Panc1 (cell line): Measurements from ENCODE around the gene UBASH3B. TPM values are rescaled to one million over a fixed set of nuclear protein-coding genes. Genes with fewer than 3 reads are reported as not detected.

Experiments used
- ATAC-seq: fragments of 200-7000 bp; cut with Tn5 transposase; 2 replicates; pipeline ENCODE4 v1.9.1; 2020; ENCODE audit warnings: mild to moderate bottlenecking, moderate library complexity
- BruUV-seq: library from RNA; stranded (reverse); fragments of 400-500 nt; replicated peaks from 2 replicates; lab custom pipeline; 2021; lab: Mats Ljungman, UMichigan
- CTCF ChIA-PET: fragments of 300-600 bp; sonication (Branson Sonifier 250); formaldehyde crosslinking; loops from one replicate; lab custom pipeline; 2022; ENCODE audit warnings: antibody characterized with exemption; lab: Charles Lee
- POLR2A ChIA-PET: fragments of 300-600 bp; sonication (Branson Sonifier 250); formaldehyde crosslinking; loops from one replicate; lab custom pipeline; 2022; ENCODE audit warnings: antibody characterized with exemption; lab: Charles Lee
- DNase-seq: peaks from one replicate; pipeline ENCODE4 v3.0.0-alpha.2; 2010; ENCODE audit warnings: low read depth, low spot score
- H3K27ac ChIP-seq: 2 replicates; pipeline ENCODE4 v1.5.1; 2011; ENCODE audit warnings: mild to moderate bottlenecking, low read length, inconsistent platforms
- H3K27me3 ChIP-seq: fragments of 200-500 bp; sonication (Bioruptor generic); 2 replicates; pipeline ENCODE4 v1.6.0; 2014; ENCODE audit warnings: low read length, inconsistent platforms; ENCODE audit not compliant: control insufficient read depth, insufficient read depth
- H3K36me3 ChIP-seq: fragments of 200-500 bp; sonication (Bioruptor generic); 2 replicates; pipeline ENCODE4 v1.5.1; 2014; ENCODE audit warnings: inconsistent platforms, mild to moderate bottlenecking, low read length, moderate library complexity; ENCODE audit not compliant: control insufficient read depth, insufficient read depth
- H3K4me1 ChIP-seq: 2 replicates; pipeline ENCODE4 v1.5.1; 2011; ENCODE audit warnings: inconsistent platforms, mild to moderate bottlenecking, low read length, moderate library complexity; ENCODE audit not compliant: control insufficient read depth, insufficient read depth
- H3K4me3 ChIP-seq, 2 experiments: 2 replicates each; pipeline ENCODE4 v1.5.1; 2011 to 2012; ENCODE audit warnings: low read depth in 2 of 2, low read length in 2 of 2, mild to moderate bottlenecking in 2 of 2, inconsistent platforms in 1 of 2, moderate library complexity in 1 of 2
- H3K9me3 ChIP-seq: fragments of 200-500 bp; sonication (Bioruptor generic); 2 replicates; pipeline ENCODE4 v1.5.1; 2014; ENCODE audit warnings: low read depth, mild to moderate bottlenecking, inconsistent platforms, low read length, moderate library complexity; ENCODE audit not compliant: control insufficient read depth, insufficient read depth
- POLR2AphosphoS5 ChIP-seq: IDR thresholded peaks from 2 replicates; pipeline ENCODE4 v1.6.1; 2012; ENCODE audit warnings: mild to moderate bottlenecking, low read depth, low read length, moderate library complexity
- SIN3A ChIP-seq: IDR thresholded peaks from 2 replicates; pipeline ENCODE4 v1.6.1; 2012; ENCODE audit warnings: low read depth, mild to moderate bottlenecking, low read length, moderate library complexity, borderline replicate concordance; ENCODE audit not compliant: insufficient read depth
- TCF7L2 ChIP-seq: IDR thresholded peaks from 2 replicates; pipeline ENCODE4 v1.6.1; 2011; ENCODE audit warnings: mild to moderate bottlenecking, low read depth, low read length, inconsistent platforms
- in situ Hi-C: cut with HindIII; loops from 2 replicates; pipeline ENCODE4 v1.10.0; 2016; ENCODE audit warnings: low sequenced_read_pairs, low pct_unique_long_range_greater_than_20kb
- intact Hi-C: fragments of 100-400 bp; cut with micrococcal nuclease; formaldehyde crosslinking; loops from one replicate; pipeline ENCODE4 v1.10.0; 2022; ENCODE audit not compliant: unreplicated experiment
- total RNA-seq: library from RNA; stranded (reverse); gene quantifications from one replicate; pipeline ENCODE4 v1.2.1, GENCODE V29; 2021; ENCODE audit not compliant: unreplicated experiment
- TF ChIP-seq, protein P1 (sequence below): fragments of 450-650 bp; IDR thresholded peaks from 2 replicates; pipeline ENCODE4 v1.5.1; 2017; ENCODE audit warnings: mild to moderate bottlenecking
- TF ChIP-seq, protein P2 (sequence below), 2 experiments: IDR thresholded peaks; 2 replicates each; pipeline ENCODE4 v1.6.1; 2011 to 2012; ENCODE audit warnings: low read depth in 2 of 2, control low read depth in 1 of 2, low read length in 1 of 2, mild to moderate bottlenecking in 1 of 2, moderate library complexity in 1 of 2; ENCODE audit not compliant: insufficient read depth in 1 of 2

Gene UBASH3B
- total RNA-seq, 1 experiment from 2014 or later: 55.1 TPM

DNA sequence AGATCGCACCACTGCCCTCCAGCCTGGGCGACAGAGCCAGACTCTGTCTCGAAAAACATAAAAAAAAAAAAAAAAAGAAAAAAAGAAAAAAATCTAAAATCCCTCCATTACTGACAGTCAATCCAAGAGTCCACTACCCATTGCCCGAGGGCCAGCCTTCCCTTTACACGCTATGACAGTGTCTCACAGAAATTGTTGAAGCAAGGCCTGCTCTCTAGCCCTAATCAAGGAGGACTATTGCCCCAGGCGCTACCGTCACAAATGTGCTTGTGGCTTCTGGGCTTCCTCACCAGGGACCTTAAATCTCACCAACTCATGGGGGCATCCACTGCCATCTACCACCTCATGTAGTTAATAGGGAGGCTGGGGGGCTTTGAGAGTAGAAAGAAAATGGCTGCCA lies 49.9 kb downstream of the UBASH3B start:
- H3K27ac ChIP-seq: no peak overlapping the region
- in situ Hi-C loops: no loop called here
- POLR2A ChIA-PET: interaction anchor here (0.6 kb wide), 1 partner anchor 44 kb away, joined by 5 read pairs; no protein-coding TSS in a partner anchor
- peaks cover 5% of the 10 kb centered on the region; the same call in 1 of the 2 replicates for H3K4me1 ChIP-seq
- no peaks in the 10 kb centered on the region for H3K36me3 ChIP-seq
- BruUV-seq: no TSS peak
- DNase-seq (no peak), ATAC-seq (no peak)
- no peaks in the 10 kb centered on the region for H3K27me3 ChIP-seq
- TF ChIP-seq SIN3A (no peak), TCF7L2 (no peak), POLR2AphosphoS5 (no peak)
- TF ChIP-seq, protein P1, sequence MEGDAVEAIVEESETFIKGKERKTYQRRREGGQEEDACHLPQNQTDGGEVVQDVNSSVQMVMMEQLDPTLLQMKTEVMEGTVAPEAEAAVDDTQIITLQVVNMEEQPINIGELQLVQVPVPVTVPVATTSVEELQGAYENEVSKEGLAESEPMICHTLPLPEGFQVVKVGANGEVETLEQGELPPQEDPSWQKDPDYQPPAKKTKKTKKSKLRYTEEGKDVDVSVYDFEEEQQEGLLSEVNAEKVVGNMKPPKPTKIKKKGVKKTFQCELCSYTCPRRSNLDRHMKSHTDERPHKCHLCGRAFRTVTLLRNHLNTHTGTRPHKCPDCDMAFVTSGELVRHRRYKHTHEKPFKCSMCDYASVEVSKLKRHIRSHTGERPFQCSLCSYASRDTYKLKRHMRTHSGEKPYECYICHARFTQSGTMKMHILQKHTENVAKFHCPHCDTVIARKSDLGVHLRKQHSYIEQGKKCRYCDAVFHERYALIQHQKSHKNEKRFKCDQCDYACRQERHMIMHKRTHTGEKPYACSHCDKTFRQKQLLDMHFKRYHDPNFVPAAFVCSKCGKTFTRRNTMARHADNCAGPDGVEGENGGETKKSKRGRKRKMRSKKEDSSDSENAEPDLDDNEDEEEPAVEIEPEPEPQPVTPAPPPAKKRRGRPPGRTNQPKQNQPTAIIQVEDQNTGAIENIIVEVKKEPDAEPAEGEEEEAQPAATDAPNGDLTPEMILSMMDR: no peak
- TF ChIP-seq, protein P2, sequence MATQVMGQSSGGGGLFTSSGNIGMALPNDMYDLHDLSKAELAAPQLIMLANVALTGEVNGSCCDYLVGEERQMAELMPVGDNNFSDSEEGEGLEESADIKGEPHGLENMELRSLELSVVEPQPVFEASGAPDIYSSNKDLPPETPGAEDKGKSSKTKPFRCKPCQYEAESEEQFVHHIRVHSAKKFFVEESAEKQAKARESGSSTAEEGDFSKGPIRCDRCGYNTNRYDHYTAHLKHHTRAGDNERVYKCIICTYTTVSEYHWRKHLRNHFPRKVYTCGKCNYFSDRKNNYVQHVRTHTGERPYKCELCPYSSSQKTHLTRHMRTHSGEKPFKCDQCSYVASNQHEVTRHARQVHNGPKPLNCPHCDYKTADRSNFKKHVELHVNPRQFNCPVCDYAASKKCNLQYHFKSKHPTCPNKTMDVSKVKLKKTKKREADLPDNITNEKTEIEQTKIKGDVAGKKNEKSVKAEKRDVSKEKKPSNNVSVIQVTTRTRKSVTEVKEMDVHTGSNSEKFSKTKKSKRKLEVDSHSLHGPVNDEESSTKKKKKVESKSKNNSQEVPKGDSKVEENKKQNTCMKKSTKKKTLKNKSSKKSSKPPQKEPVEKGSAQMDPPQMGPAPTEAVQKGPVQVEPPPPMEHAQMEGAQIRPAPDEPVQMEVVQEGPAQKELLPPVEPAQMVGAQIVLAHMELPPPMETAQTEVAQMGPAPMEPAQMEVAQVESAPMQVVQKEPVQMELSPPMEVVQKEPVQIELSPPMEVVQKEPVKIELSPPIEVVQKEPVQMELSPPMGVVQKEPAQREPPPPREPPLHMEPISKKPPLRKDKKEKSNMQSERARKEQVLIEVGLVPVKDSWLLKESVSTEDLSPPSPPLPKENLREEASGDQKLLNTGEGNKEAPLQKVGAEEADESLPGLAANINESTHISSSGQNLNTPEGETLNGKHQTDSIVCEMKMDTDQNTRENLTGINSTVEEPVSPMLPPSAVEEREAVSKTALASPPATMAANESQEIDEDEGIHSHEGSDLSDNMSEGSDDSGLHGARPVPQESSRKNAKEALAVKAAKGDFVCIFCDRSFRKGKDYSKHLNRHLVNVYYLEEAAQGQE (IDR thresholded peaks at IDR 0.05; ENCODE audit: insufficient read depth in 1 of 2, low read depth in 2 of 2, low read length in 1 of 2): no peak
- H3K9me3 ChIP-seq: no peaks in the 10 kb centered on the region
- no peak overlapping the region for H3K4me3 ChIP-seq
- intact Hi-C loops: no loop called here
- CTCF ChIA-PET: interaction anchor here (0.7 kb wide), 1 partner anchor 19 kb away, joined by 3 read pairs; no protein-coding TSS in a partner anchor

DNA sequence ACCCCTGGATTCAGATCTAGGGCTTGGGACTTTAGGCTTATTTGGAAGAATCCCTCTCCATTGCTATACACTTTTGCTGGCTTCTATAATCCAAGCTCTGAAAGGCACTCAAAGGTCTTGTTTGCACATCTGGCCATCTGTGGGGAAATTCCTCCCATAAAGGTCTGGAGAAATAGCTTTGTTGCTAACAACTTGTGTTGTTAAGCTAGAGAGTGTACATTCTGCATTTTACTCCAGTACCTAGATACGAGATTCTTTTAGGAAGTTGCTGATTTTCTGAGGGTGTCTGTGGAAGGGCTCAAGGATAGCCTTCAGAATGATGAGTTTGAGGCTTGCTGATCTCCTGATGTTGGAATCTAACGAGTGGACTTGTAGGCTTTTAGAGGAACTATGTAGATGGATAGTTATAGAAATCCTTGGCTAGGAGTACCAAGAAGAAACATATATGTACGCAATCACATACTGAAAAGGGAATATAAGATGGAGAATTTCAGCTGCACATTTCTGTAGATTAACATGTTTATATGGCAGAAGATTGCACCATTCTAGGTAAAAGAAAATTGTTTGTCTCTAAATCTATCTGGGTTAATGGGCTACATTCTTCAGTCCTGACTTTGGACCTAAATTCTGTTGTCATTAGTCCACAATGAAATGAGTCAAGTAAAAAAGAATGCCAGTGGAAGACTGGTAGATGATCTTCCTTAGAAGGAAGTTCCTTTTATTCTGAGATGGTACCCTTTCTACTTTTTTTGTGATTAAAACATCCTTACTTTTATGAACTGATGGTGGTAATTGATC lies 51.0 kb downstream of the UBASH3B start:
- ATAC-seq (no peak), DNase-seq (no peak)
- intact Hi-C loops: no loop called here
- BruUV-seq: no TSS peak
- no peak overlapping the region for H3K27ac ChIP-seq
- H3K9me3 ChIP-seq: no peaks in the 10 kb centered on the region
- CTCF ChIA-PET: interaction anchor here (0.7 kb wide), 1 partner anchor 20 kb away, joined by 3 read pairs; no protein-coding TSS in a partner anchor
- H3K36me3 ChIP-seq: no peaks in the 10 kb centered on the region
- POLR2A ChIA-PET: no interaction called here
- H3K4me1 ChIP-seq: peaks cover 5% of the 10 kb centered on the region; the same call in 1 of the 2 replicates
- TF ChIP-seq, protein P1: no peak
- TF ChIP-seq TCF7L2: no peak
- no peak for TF ChIP-seq SIN3A
- TF ChIP-seq, protein P2 (IDR thresholded peaks at IDR 0.05; ENCODE audit: insufficient read depth in 1 of 2, low read depth in 2 of 2, low read length in 1 of 2): no peak
- no peak for TF ChIP-seq POLR2AphosphoS5
- in situ Hi-C loops: no loop called here
- no peaks in the 10 kb centered on the region for H3K27me3 ChIP-seq
- no peak overlapping the region for H3K4me3 ChIP-seq
